ENCODE results near the gene UBE2J1.

UBE2J1 gene

DNA sequence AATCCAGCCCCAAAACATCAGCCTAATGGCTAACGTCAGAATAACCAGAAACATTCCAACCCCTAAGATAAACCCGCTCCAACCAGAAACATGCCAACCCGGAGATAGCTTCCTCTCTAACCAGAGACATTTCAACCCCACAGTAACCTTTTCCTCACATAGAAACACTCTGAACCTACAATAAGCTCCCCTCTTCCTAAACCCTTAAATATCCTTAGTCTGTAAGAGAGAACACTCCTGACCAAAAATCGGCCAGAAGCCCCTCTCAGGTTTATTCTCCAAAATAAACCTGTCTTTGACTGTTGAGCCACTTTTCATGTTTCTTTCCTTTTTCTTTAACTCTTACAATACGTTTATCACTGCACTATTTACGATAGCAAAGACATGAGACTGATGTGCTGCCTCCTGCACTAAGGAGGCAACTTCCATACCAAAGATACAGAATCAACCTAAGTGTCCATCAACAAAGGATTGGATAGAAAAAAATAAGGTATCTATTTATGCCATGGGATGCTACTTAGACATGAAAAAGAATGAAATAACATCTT, 32.4 kb downstream of the UBE2J1 start:
- TF ChIP-seq CREB5 (CRISPR knock-in tag; IDR thresholded peaks at IDR 0.05; ENCODE audit: low read depth) (no peak), SNAI2 (CRISPR knock-in tag; IDR thresholded peaks at IDR 0.05) (no peak), TCF4 (CRISPR knock-in tag; IDR thresholded peaks at IDR 0.05; ENCODE audit: borderline replicate concordance) (no peak), OSR1 (CRISPR knock-in tag; IDR thresholded peaks at IDR 0.05) (no peak), RARB (CRISPR knock-in tag; IDR thresholded peaks at IDR 0.05) (no peak), ISL1 (CRISPR knock-in tag; IDR thresholded peaks at IDR 0.05) (no peak), ESRRG (CRISPR knock-in tag; IDR thresholded peaks at IDR 0.05) (no peak), ZC3H10 (CRISPR knock-in tag; IDR thresholded peaks at IDR 0.05) (no peak), ARNTL (CRISPR knock-in tag; IDR thresholded peaks at IDR 0.05; ENCODE audit: borderline replicate concordance, low read depth) (no peak), ZFP30 (CRISPR knock-in tag; IDR thresholded peaks at IDR 0.05) (no peak), BACH2 (CRISPR knock-in tag; IDR thresholded peaks at IDR 0.05; ENCODE audit: borderline replicate concordance) (no peak), PPARA (CRISPR knock-in tag; IDR thresholded peaks at IDR 0.05; ENCODE audit: borderline replicate concordance) (no peak), PATZ1 (CRISPR knock-in tag; IDR thresholded peaks at IDR 0.05; ENCODE audit: borderline replicate concordance) (no peak), GLIS3 (CRISPR knock-in tag; IDR thresholded peaks at IDR 0.05) (no peak), ZFP3 (CRISPR knock-in tag; IDR thresholded peaks at IDR 0.05) (no peak)
- TF ChIP-seq, protein P1, sequence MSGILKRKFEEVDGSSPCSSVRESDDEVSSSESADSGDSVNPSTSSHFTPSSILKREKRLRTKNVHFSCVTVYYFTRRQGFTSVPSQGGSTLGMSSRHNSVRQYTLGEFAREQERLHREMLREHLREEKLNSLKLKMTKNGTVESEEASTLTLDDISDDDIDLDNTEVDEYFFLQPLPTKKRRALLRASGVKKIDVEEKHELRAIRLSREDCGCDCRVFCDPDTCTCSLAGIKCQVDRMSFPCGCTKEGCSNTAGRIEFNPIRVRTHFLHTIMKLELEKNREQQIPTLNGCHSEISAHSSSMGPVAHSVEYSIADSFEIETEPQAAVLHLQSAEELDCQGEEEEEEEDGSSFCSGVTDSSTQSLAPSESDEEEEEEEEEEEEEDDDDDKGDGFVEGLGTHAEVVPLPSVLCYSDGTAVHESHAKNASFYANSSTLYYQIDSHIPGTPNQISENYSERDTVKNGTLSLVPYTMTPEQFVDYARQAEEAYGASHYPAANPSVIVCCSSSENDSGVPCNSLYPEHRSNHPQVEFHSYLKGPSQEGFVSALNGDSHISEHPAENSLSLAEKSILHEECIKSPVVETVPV (CRISPR knock-in tag; IDR thresholded peaks at IDR 0.05): no peak
- TF ChIP-seq, protein P2, sequence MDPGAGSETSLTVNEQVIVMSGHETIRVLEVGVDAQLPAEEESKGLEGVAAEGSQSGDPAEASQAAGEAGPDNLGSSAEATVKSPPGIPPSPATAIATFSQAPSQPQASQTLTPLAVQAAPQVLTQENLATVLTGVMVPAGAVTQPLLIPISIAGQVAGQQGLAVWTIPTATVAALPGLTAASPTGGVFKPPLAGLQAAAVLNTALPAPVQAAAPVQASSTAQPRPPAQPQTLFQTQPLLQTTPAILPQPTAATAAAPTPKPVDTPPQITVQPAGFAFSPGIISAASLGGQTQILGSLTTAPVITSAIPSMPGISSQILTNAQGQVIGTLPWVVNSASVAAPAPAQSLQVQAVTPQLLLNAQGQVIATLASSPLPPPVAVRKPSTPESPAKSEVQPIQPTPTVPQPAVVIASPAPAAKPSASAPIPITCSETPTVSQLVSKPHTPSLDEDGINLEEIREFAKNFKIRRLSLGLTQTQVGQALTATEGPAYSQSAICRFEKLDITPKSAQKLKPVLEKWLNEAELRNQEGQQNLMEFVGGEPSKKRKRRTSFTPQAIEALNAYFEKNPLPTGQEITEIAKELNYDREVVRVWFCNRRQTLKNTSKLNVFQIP (CRISPR knock-in tag; IDR thresholded peaks at IDR 0.05; ENCODE audit: borderline replicate concordance, low read depth): no peak
- TF ChIP-seq, protein P3, sequence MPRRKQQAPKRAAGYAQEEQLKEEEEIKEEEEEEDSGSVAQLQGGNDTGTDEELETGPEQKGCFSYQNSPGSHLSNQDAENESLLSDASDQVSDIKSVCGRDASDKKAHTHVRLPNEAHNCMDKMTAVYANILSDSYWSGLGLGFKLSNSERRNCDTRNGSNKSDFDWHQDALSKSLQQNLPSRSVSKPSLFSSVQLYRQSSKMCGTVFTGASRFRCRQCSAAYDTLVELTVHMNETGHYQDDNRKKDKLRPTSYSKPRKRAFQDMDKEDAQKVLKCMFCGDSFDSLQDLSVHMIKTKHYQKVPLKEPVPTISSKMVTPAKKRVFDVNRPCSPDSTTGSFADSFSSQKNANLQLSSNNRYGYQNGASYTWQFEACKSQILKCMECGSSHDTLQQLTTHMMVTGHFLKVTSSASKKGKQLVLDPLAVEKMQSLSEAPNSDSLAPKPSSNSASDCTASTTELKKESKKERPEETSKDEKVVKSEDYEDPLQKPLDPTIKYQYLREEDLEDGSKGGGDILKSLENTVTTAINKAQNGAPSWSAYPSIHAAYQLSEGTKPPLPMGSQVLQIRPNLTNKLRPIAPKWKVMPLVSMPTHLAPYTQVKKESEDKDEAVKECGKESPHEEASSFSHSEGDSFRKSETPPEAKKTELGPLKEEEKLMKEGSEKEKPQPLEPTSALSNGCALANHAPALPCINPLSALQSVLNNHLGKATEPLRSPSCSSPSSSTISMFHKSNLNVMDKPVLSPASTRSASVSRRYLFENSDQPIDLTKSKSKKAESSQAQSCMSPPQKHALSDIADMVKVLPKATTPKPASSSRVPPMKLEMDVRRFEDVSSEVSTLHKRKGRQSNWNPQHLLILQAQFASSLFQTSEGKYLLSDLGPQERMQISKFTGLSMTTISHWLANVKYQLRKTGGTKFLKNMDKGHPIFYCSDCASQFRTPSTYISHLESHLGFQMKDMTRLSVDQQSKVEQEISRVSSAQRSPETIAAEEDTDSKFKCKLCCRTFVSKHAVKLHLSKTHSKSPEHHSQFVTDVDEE (CRISPR knock-in tag; IDR thresholded peaks at IDR 0.05): no peak
- ATAC-seq: no peak

- ATAC-seq: no peak
- no peak for TF ChIP-seq CREB5 (CRISPR knock-in tag; IDR thresholded peaks at IDR 0.05; ENCODE audit: low read depth)
- TF ChIP-seq OSR1 (CRISPR knock-in tag; IDR thresholded peaks at IDR 0.05): no peak
- TF ChIP-seq ZNF70 (CRISPR knock-in tag; IDR thresholded peaks at IDR 0.05): no peak
- no peak for TF ChIP-seq ZFP3 (CRISPR knock-in tag; IDR thresholded peaks at IDR 0.05)
- TF ChIP-seq, protein P1 (CRISPR knock-in tag; IDR thresholded peaks at IDR 0.05): no peak
- no peak for TF ChIP-seq PATZ1 (CRISPR knock-in tag; IDR thresholded peaks at IDR 0.05; ENCODE audit: borderline replicate concordance)
- no peak for TF ChIP-seq ESRRG (CRISPR knock-in tag; IDR thresholded peaks at IDR 0.05)
- no peak for TF ChIP-seq CSDC2 (CRISPR knock-in tag; IDR thresholded peaks at IDR 0.05)
- no peak for TF ChIP-seq ARNTL (CRISPR knock-in tag; IDR thresholded peaks at IDR 0.05; ENCODE audit: borderline replicate concordance, low read depth)
- TF ChIP-seq, protein P2 (CRISPR knock-in tag; IDR thresholded peaks at IDR 0.05; ENCODE audit: borderline replicate concordance, low read depth): no peak
- no peak for TF ChIP-seq ZFP30 (CRISPR knock-in tag; IDR thresholded peaks at IDR 0.05)
- TF ChIP-seq PPARA (CRISPR knock-in tag; IDR thresholded peaks at IDR 0.05; ENCODE audit: borderline replicate concordance): no peak
- TF ChIP-seq ZC3H10 (CRISPR knock-in tag; IDR thresholded peaks at IDR 0.05): no peak
- TF ChIP-seq ISL1 (CRISPR knock-in tag; IDR thresholded peaks at IDR 0.05): no peak
- TF ChIP-seq TOX (CRISPR knock-in tag; IDR thresholded peaks at IDR 0.05; ENCODE audit: borderline replicate concordance): no peak
- TF ChIP-seq ZNF8 (CRISPR knock-in tag; IDR thresholded peaks at IDR 0.05): no peak
- no peak for TF ChIP-seq RARB (CRISPR knock-in tag; IDR thresholded peaks at IDR 0.05)
Observed at GRCh38 chr6:89317067-89317466, 35.5 kb downstream of the UBE2J1 start.

Measured in SK-N-SH treated with all-trans-retinoic acid at 6 μM for 48 hours (cell line).